Renal cortex interstitium (tissue), 11 donors: ENCODE measurements around the gene ZNF33A. TPM values are rescaled to one million over a fixed set of nuclear protein-coding genes. Genes with fewer than 3 reads are reported as not detected.

Source experiments
- DNase-seq, 11 donors: peaks; one replicate each; pipeline ENCODE4 v3.0.0-alpha.2; 2013; ENCODE audit warnings: low read depth in 9 of 11, low spot score in 4 of 11; ENCODE audit errors: extremely low read depth in 1 of 11
- polyA plus RNA-seq, 3 donors: library from polyadenylated mRNA; unstranded; fragments of 120-200 nt; gene quantifications; one replicate each; pipeline ENCODE4 v1.2.1, GENCODE V29; 2013; ENCODE audit not compliant: insufficient read length in 3 of 3

The ZNF33A gene
- polyA plus RNA-seq, 3 donors: 39.4 to 58.0 (median 53.8) TPM

GRCh38 chr10:38102880-38103279 is 92.4 kb downstream of the ZNF33A start:
- no peak for DNase-seq

- no peak for DNase-seq
Observed at GRCh38 chr10:38103756-38104155, 93.3 kb downstream of the ZNF33A start.

GRCh38 chr10:38112159-38112558 is 101.7 kb downstream of the ZNF33A start:
- DNase-seq: no peak

Other genes with a start within 250 kb of the ZNF33A start
- gene ZNF248, start 153.1 kb upstream of the ZNF33A start, polyA plus RNA-seq: 10 to 100 TPM; 32.8 to 39.7 (median 37.0) TPM
- 10 to 100 TPM; 10.8 to 14.2 (median 13.9) TPM for gene ZNF25, start 34.0 kb upstream of the ZNF33A start, polyA plus RNA-seq
- 10 to 100 TPM; 17.2 to 21.5 (median 19.1) TPM for gene ZNF37A, start 83.7 kb downstream of the ZNF33A start, polyA plus RNA-seq